Transverse colon (tissue), 4 donors: ENCODE results near the gene INCA1. TPM values are rescaled to one million over a fixed set of nuclear protein-coding genes. Genes with fewer than 3 reads are reported as not detected.
A peak's percentile ranks its signal among the peaks of the same experiment; 100 is the strongest.
"Not testable (repeated sequence)": the region's sequence is repeated elsewhere in the genome, so short reads cannot be mapped to it uniquely, and the experiment has no call there.

ENCODE experiments used
- DNase-seq: peaks from one replicate; pipeline ENCODE4 v3.0.0-alpha.2; 2019
- H3K27ac ChIP-seq, 4 donors: fragments of 200-600 bp; sonication (generic); 2 replicates each; pipeline ENCODE4 v1.5.1; 2016 to 2018; ENCODE audit warnings: inconsistent platforms in 4 of 4
- H3K27me3 ChIP-seq: fragments of 200-600 bp; sonication (generic); 2 replicates; pipeline ENCODE4 v1.5.1; 2017; ENCODE audit warnings: inconsistent platforms
- H3K36me3 ChIP-seq, 4 donors: fragments of 200-600 bp; sonication (generic); 2 replicates each; pipeline ENCODE4 v1.5.1; 2017 to 2019; ENCODE audit warnings: inconsistent platforms in 4 of 4
- H3K4me1 ChIP-seq, 4 donors: fragments of 200-600 bp; sonication (generic); 2 replicates each; pipeline ENCODE4 v1.5.1; 2017 to 2020; ENCODE audit warnings: inconsistent platforms in 4 of 4
- H3K4me3 ChIP-seq, 4 donors: fragments of 200-600 bp; sonication (generic); 1 replicate in 1 of 4; 2 replicates in 3 of 4; pipeline versions ENCODE4 v1.5.1 to v1.6.1; 2017 to 2019; ENCODE audit warnings: inconsistent platforms in 4 of 4
- H3K9me3 ChIP-seq, 2 donors: fragments of 200-600 bp; sonication (generic); 2 replicates each; pipeline ENCODE4 v1.5.1; 2017 to 2019; ENCODE audit warnings: inconsistent platforms in 2 of 2
- EP300 ChIP-seq: sonication (generic); formaldehyde crosslinking; IDR thresholded peaks from one replicate; pipeline ENCODE4 v1.6.1; 2017; ENCODE audit warnings: antibody characterized with exemption, low read depth
- POLR2A ChIP-seq: fragments of 450-650 bp; IDR thresholded peaks from one replicate; pipeline ENCODE4 v1.6.1; 2016; ENCODE audit warnings: antibody characterized with exemption, mild to moderate bottlenecking, moderate library complexity
- POLR2AphosphoS5 ChIP-seq, 3 donors: sonication (generic); formaldehyde crosslinking; IDR thresholded peaks; one replicate each; pipeline ENCODE4 v1.6.1; 2016; ENCODE audit warnings: antibody characterized with exemption in 3 of 3
- WGBS, 2 donors: methylation state at CpG; one replicate each; pipeline ENCODE4 v1.1.5; 2018; ENCODE audit warnings: low coverage in 1 of 2; 5-methylcytosine and 5-hydroxymethylcytosine counted together
- in situ Hi-C, 4 donors: fragments of 200-750 bp; cut with MboI; loops; one replicate each; pipeline versions ENCODE4 v1.15.0 to v1.15.1; 2017; ENCODE audit warnings: low sequenced_read_pairs in 3 of 4, low pct_ligation_motif_present in 1 of 4, low pct_unique_long_range_greater_than_20kb in 1 of 4
- intact Hi-C: fragments of 100-400 bp; cut with DNase I; formaldehyde crosslinking; loops from one replicate; pipeline ENCODE4 v1.15.1; 2023; ENCODE audit warnings: low total_unique reads
- total RNA-seq, 4 donors: library from RNA; depleted of rRNA; stranded (reverse); fragments of >200 nt; gene quantifications; one replicate each; pipeline ENCODE4 v1.1.0, GENCODE V29; 2016
- TF ChIP-seq, protein P1 (sequence below), 5 experiments: fragments of 200-600 bp in 3 of 5; fragments of 450-650 bp in 2 of 5; sonication (generic) in 3 of 5; IDR thresholded peaks; 1 replicate in 2 of 5; 2 replicates in 3 of 5; pipeline ENCODE4 v1.5.1; 2016 to 2017; ENCODE audit warnings: antibody characterized with exemption in 5 of 5, inconsistent platforms in 3 of 5, mild to moderate bottlenecking in 2 of 5, moderate library complexity in 1 of 5

Gene INCA1
- total RNA-seq, 4 donors from 2014 or later = 1.8 to 2.2 TPM; not detected in 2

DNA sequence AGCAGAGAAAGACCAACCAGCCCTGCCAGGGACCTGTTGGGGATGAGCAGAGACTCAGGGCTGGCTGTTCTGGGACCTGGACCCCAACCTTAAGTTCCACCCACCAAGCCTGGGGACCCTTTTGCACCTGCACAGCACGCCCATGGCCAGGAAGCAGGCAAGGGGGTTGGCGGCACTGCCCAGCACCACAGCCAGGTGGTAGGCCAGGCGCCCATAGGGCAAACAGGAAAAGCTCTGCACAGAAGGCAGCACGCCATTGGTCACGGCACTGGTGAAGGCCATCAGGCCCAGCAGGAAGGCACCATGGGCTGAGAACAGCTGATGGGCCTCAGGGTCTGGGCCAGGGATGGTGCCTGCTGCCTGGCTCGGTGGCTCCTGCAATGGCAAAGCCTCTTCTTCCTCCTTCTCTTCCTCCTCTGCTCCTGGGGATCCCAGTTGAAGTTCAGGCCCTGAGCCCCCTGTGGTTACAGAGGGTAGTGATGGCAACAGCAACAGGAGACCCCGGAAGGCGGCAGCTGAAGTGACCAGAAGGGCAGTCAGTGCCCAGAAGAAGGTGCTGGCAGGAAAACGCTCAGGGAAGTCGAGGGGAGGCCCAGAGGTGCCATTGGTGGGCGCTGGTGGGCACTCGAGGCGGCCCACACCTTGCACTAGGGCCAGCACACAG is 36.2 kb upstream of the INCA1 start:
- Histone ChIP-seq H3K27ac (no peak overlapping the region), H3K27me3 (peaks cover 10% of the 10 kb centered on the region), H3K36me3 (no peaks in the 10 kb centered on the region), H3K9me3 (no peaks in the 10 kb centered on the region), H3K4me3 (no peak overlapping the region), H3K4me1 (peaks cover 0 to 22% (median 4%) of the 10 kb centered on the region in 4 donors)
- no peak for DNase-seq
- no peak for TF ChIP-seq POLR2AphosphoS5 (IDR thresholded peaks at IDR 0.05)
- TF ChIP-seq POLR2A = no peak
- no peak for TF ChIP-seq EP300
- TF ChIP-seq, protein P1, sequence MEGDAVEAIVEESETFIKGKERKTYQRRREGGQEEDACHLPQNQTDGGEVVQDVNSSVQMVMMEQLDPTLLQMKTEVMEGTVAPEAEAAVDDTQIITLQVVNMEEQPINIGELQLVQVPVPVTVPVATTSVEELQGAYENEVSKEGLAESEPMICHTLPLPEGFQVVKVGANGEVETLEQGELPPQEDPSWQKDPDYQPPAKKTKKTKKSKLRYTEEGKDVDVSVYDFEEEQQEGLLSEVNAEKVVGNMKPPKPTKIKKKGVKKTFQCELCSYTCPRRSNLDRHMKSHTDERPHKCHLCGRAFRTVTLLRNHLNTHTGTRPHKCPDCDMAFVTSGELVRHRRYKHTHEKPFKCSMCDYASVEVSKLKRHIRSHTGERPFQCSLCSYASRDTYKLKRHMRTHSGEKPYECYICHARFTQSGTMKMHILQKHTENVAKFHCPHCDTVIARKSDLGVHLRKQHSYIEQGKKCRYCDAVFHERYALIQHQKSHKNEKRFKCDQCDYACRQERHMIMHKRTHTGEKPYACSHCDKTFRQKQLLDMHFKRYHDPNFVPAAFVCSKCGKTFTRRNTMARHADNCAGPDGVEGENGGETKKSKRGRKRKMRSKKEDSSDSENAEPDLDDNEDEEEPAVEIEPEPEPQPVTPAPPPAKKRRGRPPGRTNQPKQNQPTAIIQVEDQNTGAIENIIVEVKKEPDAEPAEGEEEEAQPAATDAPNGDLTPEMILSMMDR (IDR thresholded peaks at IDR 0.05) = no peak
- in situ Hi-C loops (loop anchor here in 1 of 4 donors (5.0 kb wide), 1 partner anchor 34 kb away; no protein-coding TSS in a partner anchor), intact Hi-C loops (loop anchor here (5.0 kb wide), 1 partner anchor 34 kb away; no protein-coding TSS in a partner anchor)
- WGBS, 2 donors = 85 to 100% methylated on average over 1 to 13 of the region's 13 CpGs

DNA sequence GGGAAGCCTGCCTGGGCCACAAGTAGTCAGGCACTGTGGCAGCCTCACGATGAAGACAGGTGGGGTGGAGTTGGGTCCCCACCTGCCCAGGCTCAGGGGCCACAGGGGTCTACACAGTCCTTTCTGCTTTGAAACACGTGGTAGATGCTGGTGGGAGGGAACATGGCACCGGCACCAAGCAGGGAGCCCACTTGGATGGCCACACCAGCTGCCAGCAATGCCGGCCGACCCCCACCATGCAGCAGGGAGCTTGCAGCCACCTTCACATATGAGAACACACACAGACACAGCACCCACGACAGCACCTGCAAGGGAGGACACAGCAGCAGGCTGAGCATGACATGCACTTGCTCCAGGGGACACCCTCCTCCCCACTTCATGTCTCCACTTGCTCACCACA is 35.5 kb upstream of the INCA1 start:
- no peak for DNase-seq
- no peak overlapping the region for H3K27ac ChIP-seq
- H3K9me3 ChIP-seq = no peaks in the 10 kb centered on the region
- intact Hi-C loops = loop anchor here (5.0 kb wide), 1 partner anchor 34 kb away; no protein-coding TSS in a partner anchor
- TF ChIP-seq POLR2AphosphoS5 (IDR thresholded peaks at IDR 0.05) = no peak
- no peak for TF ChIP-seq POLR2A
- TF ChIP-seq EP300 = no peak
- TF ChIP-seq, protein P1 (IDR thresholded peaks at IDR 0.05) = no peak
- H3K4me1 ChIP-seq = peaks cover 0 to 22% (median 4%) of the 10 kb centered on the region in 4 donors
- in situ Hi-C loops = loop anchor here in 1 of 4 donors (5.0 kb wide), 1 partner anchor 34 kb away; no protein-coding TSS in a partner anchor
- H3K27me3 ChIP-seq = peaks cover 10% of the 10 kb centered on the region
- no peaks in the 10 kb centered on the region for H3K36me3 ChIP-seq
- H3K4me3 ChIP-seq = no peak overlapping the region
- WGBS, 2 donors = 83% methylated on average over 5 of the region's 6 CpGs; no CpG with 5 or more reads in 1 of the 2 donors

DNA sequence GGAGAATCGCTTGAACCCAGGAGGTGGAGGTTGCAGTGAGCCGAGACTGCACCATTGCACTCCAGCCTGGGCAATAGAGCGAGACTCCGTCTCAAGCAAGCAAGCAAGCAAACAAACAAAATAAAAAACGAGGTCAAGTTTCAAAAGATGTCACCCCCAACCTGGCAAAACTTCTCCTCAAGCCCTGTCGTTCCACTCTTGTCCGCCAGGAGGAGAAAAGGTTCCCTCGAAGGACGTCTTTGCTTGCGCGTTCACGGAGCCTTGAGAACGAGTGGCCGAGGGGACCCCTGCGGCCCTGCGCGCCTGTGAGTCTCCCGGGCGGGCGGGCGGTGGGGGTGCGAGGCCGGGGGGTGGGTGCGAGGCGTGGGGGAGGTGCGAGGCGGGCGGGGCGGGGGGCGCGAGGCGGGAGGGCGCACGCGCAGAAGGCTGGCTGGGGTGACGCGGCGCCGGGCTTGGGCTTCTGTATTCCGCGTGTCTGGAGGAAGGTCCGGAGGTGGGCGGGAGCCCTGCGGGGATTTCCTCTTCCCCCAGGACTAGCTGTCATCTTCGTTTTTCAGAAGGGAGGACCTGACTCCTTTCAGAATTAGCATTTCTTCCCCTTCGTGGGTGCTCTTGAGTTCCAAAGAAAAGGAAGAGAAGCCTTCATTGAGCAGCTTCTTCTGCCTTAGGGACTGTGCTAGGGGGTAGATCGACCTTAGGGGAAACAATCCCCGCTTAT is 34.2 kb upstream of the INCA1 start:
- TF ChIP-seq, protein P1 (IDR thresholded peaks at IDR 0.05) = peak; percentile 81 to 90 (median 85)
- no peak for TF ChIP-seq POLR2AphosphoS5 (IDR thresholded peaks at IDR 0.05)
- Histone ChIP-seq H3K9me3 (no peaks in the 10 kb centered on the region), H3K4me3 (peak overlapping the region; percentile 16 to 56 (median 40)), H3K36me3 (no peaks in the 10 kb centered on the region), H3K4me1 (peaks cover 0 to 22% (median 4%) of the 10 kb centered on the region in 4 donors), H3K27ac (peak overlapping the region; percentile 26 to 74 (median 72)), H3K27me3 (peaks cover 10% of the 10 kb centered on the region)
- in situ Hi-C loops (loop anchor here in 1 of 4 donors (5.0 kb wide), 1 partner anchor 36 kb away; no protein-coding TSS in a partner anchor), intact Hi-C loops (loop anchor here (5.0 kb wide), 1 partner anchor 36 kb away; no protein-coding TSS in a partner anchor)
- 4 to 13% methylated on average over 4 to 23 of the region's 48 CpGs for WGBS, 2 donors
- DNase-seq = peak; percentile 88

DNA sequence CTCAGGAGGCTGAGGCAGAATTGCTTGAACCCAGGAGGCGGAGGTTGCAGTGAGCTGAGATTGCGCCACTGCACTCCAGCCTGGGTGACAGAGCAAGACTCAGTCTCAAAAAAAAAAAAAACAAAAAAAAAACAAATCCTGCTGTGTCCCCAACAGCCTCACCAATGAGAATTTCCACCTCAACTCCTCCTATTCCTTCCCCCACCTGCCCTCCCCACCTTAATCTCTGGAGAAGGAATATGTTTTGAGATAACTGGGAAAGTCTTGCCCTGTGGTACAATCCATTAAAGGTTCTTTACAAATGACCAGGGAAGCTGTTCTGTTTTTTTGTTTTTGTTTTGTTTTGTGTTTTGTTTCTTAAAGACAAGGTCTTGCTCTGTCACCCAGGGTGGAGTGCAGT is 32.8 kb upstream of the INCA1 start:
- 96 to 100% methylated on average over 1 to 2 of the region's 2 CpGs for WGBS, 2 donors
- intact Hi-C loops = loop anchor here (5.0 kb wide), 1 partner anchor 37 kb away; no protein-coding TSS in a partner anchor
- not testable (repeated sequence) for H3K27me3 ChIP-seq

More for the DNA sequence above, 32.8 kb upstream of the INCA1 start:
- H3K4me3 ChIP-seq, H3K27ac ChIP-seq, DNase-seq, H3K9me3 ChIP-seq, H3K36me3 ChIP-seq: not testable (repeated sequence)
- H3K4me1 ChIP-seq = peaks cover 0 to 17% (median 4%) of the 10 kb centered on the region in 4 donors
- in situ Hi-C loops = loop anchor here in 1 of 4 donors (5.0 kb wide), 1 partner anchor 37 kb away; no protein-coding TSS in a partner anchor
